HS-5 (cell line): ENCODE data around the gene TMEM248.
A peak's percentile ranks its signal among the peaks of the same experiment; 100 is the strongest.
"Not testable (repeated sequence)": the region's sequence is repeated elsewhere in the genome, so short reads cannot be mapped to it uniquely, and the experiment has no call there.

Source experiments
- DNase-seq: peaks from one replicate; pipeline ENCODE4 v3.0.0-alpha.2; 2012; ENCODE audit warnings: low read depth

Gene TMEM248

GRCh38 chr7:66920769-66921395 lies at the start of gene TMEM248:
TSS of gene TMEM248 (plus strand) at chr7:66921225. CDS start at chr7:66941866, 20,641 bp downstream.
- peak; percentile 32 for DNase-seq

GRCh38 chr7:66873476-66873875 lies 47.5 kb upstream of the TMEM248 start:
- no peak for DNase-seq

GRCh38 chr7:66877577-66878300 lies 43.3 kb upstream of the TMEM248 start:
- DNase-seq, result no peak

- DNase-seq, result not testable (repeated sequence)
Measured at GRCh38 chr7:66878301-66878685, 42.7 kb upstream of the TMEM248 start.

- DNase-seq, result no peak
Measured at GRCh38 chr7:66880053-66880452, 41.0 kb upstream of the TMEM248 start.

GRCh38 chr7:66880577-66880976 lies 40.4 kb upstream of the TMEM248 start:
- not testable (repeated sequence) for DNase-seq

- peak; percentile 29 for DNase-seq
Measured at GRCh38 chr7:66883716-66884115, 37.3 kb upstream of the TMEM248 start.

GRCh38 chr7:66884556-66884955 lies 36.5 kb upstream of the TMEM248 start:
- DNase-seq, result not testable (repeated sequence)

- DNase-seq, result no peak
Measured at GRCh38 chr7:66886152-66886551, 34.9 kb upstream of the TMEM248 start.

- not testable (repeated sequence) for DNase-seq
Measured at GRCh38 chr7:66888223-66888622, 32.8 kb upstream of the TMEM248 start.

- no peak for DNase-seq
Measured at GRCh38 chr7:66894463-66895080, 26.5 kb upstream of the TMEM248 start.

GRCh38 chr7:66896441-66896840 lies 24.6 kb upstream of the TMEM248 start:
- no peak for DNase-seq

GRCh38 chr7:66899552-66900280 lies 21.3 kb upstream of the TMEM248 start:
- DNase-seq, result no peak

- DNase-seq, result no peak
Measured at GRCh38 chr7:66901941-66902843, 18.8 kb upstream of the TMEM248 start.

- no peak for DNase-seq
Measured at GRCh38 chr7:66902844-66903180, 18.2 kb upstream of the TMEM248 start.

- no peak for DNase-seq
Measured at GRCh38 chr7:66903360-66904062, 17.5 kb upstream of the TMEM248 start.

- DNase-seq, result no peak
Measured at GRCh38 chr7:66904063-66904593, 16.9 kb upstream of the TMEM248 start.

- no peak for DNase-seq
Measured at GRCh38 chr7:66905278-66905677, 15.7 kb upstream of the TMEM248 start.

GRCh38 chr7:66905689-66906088 lies 15.3 kb upstream of the TMEM248 start:
- DNase-seq, result no peak

- no peak for DNase-seq
Measured at GRCh38 chr7:66907731-66908130, 13.3 kb upstream of the TMEM248 start.

GRCh38 chr7:66908598-66908997 lies 12.4 kb upstream of the TMEM248 start:
- not testable (repeated sequence) for DNase-seq
